Right lobe of liver (tissue), 6 donors: ENCODE data around the gene USP30. TPM values are rescaled to one million over a fixed set of nuclear protein-coding genes. Genes with fewer than 3 reads are reported as not detected.

Source experiments
- ATAC-seq, 4 donors: fragments of 200-7000 bp; cut with Tn5 transposase; one replicate each; pipeline ENCODE4 v1.9.1; 2020; ENCODE audit warnings: mild to moderate bottlenecking in 4 of 4, moderate library complexity in 4 of 4
- DNase-seq, 3 donors: peaks; one replicate each; pipeline ENCODE4 v3.0.0-alpha.2; 2020
- H3K27ac ChIP-seq, 3 donors: fragments of 200-600 bp; one replicate each; pipeline ENCODE4 v1.8.0; 2022
- H3K27me3 ChIP-seq, 2 donors: fragments of 200-600 bp; one replicate each; pipeline ENCODE4 v1.8.0; 2022
- H3K36me3 ChIP-seq, 4 donors: fragments of 200-600 bp; sonication (generic) in 1 of 4; one replicate each; pipeline versions ENCODE4 v1.5.1 to v1.8.0; 2017 to 2022; ENCODE audit warnings: control low read depth in 1 of 4
- H3K4me1 ChIP-seq, 4 donors: fragments of 200-600 bp; sonication (generic) in 1 of 4; one replicate each; pipeline versions ENCODE4 v1.5.1 to v1.8.0; 2017 to 2022; ENCODE audit warnings: control low read depth in 1 of 4
- H3K4me3 ChIP-seq, 3 donors: fragments of 200-600 bp; one replicate each; pipeline ENCODE4 v1.8.0; 2022
- H3K9me3 ChIP-seq, 4 donors: fragments of 200-600 bp; sonication (generic) in 1 of 4; one replicate each; pipeline versions ENCODE4 v1.5.1 to v1.8.0; 2017 to 2022; ENCODE audit warnings: control low read depth in 1 of 4
- POLR2A ChIP-seq: fragments of 450-650 bp; IDR thresholded peaks from one replicate; pipeline ENCODE4 v1.6.1; 2017; ENCODE audit warnings: antibody characterized with exemption, mild to moderate bottlenecking
- WGBS: methylation state at CpG from one replicate; pipeline ENCODE4 v1.1.6; 2018; ENCODE audit warnings: low coverage, low lambda C conversion rate; ENCODE audit not compliant: insufficient coverage; ENCODE audit errors: missing lambda C conversion rate; 5-methylcytosine and 5-hydroxymethylcytosine counted together
- intact Hi-C, 2 donors: fragments of 100-400 bp; cut with DNase I; formaldehyde crosslinking; loops; one replicate each; pipeline versions ENCODE4 v1.11.2 to v1.14.1; 2022
- long read RNA-seq: library from polyadenylated mRNA; unstranded; transcript quantifications from one replicate; pipeline ENCODE4 v2.0.0, GENCODE V29; 2019
- total RNA-seq, 6 experiments: library from RNA; depleted of rRNA in 2 of 6; stranded (reverse); fragments of >200 nt in 2 of 6; fragmentation: NEBNext Ultra II Directional in 3 of 6; extraction: Animal tissue kit (Norgen Biotek cat#: 25700) in 3 of 6; gene quantifications; one replicate each; pipeline versions ENCODE4 v1.1.0 to v1.2.4, GENCODE V29; 2016 to 2023
- TF ChIP-seq, protein P1 (sequence below), 4 donors: fragments of 200-600 bp in 3 of 4; fragments of 450-650 bp in 1 of 4; IDR thresholded peaks; one replicate each; pipeline versions ENCODE4 v1.5.1 to v1.8.0; 2016 to 2022; ENCODE audit warnings: antibody characterized with exemption in 4 of 4, mild to moderate bottlenecking in 2 of 4
- donor health status: DM: no; HTN: yes; CAD: no.
- donor health status: DM: no; HTN: no; CAD: no.
- donor health status: DM: no; HTN: no; CAD: no.
- donor health status: DM: no; HTN: yes; CAD: no.
- donor health status: DM: no; HTN: yes; CAD: no.

Gene USP30, protein sequence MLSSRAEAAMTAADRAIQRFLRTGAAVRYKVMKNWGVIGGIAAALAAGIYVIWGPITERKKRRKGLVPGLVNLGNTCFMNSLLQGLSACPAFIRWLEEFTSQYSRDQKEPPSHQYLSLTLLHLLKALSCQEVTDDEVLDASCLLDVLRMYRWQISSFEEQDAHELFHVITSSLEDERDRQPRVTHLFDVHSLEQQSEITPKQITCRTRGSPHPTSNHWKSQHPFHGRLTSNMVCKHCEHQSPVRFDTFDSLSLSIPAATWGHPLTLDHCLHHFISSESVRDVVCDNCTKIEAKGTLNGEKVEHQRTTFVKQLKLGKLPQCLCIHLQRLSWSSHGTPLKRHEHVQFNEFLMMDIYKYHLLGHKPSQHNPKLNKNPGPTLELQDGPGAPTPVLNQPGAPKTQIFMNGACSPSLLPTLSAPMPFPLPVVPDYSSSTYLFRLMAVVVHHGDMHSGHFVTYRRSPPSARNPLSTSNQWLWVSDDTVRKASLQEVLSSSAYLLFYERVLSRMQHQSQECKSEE
- 10 to 100 TPM in 3 of 6 experiments, 1 to 10 TPM in 3; 6.4 to 17.6 (median 11.0) TPM for total RNA-seq
- long read RNA-seq, partial matches to known transcripts = 0 of 3 reads
- long read RNA-seq, other reads (novel, unspliced or antisense) = 1 of 3 reads

DNA sequence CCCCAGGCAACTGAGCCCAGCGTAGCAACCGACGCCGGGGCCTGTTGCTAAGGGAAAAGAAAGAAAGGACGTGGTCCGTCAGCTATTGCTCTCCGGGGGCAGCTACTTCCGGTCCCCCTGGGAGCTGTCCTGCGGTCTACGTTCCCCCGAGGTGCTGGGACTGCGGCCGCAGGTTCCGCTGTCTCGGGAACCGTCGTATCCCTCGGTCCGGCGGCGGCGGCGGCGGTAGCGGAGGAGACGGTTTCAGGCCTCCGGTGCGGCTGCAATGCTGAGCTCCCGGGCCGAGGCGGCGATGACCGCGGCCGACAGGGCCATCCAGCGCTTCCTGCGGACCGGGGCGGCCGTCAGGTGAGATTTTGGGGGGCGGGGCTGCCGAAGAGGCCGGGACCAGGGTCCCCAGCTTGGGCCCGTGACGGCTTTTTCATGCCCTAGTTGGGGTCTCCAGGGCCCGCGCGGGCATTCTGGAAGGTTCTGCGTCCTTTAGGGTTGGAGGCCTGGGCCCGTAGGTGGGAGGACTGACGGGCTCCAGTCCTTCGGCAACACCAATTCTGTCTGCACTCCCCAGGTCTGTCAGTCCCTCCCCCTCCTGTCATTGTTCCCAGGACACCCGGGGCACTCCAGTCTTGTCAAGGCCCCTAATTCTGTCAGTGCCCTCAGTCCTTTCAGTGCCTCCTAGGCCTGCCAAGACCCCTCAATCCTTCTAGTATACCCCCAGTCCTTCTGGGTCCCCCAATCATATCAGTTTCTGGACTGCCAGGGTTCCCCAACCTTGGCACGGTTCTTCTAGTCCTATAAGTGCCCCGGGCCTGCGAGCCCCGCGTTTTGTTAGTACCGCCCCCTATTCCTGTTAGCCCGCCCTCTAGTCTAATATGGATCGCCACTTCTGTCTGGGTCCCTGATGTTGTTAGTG, at the start of gene USP30:
Gene USP30 (plus strand): TSS at position 163 of the 910 bp plus-strand sequence. CDS start 103 bp downstream, at position 266.
- TF ChIP-seq, protein P1, sequence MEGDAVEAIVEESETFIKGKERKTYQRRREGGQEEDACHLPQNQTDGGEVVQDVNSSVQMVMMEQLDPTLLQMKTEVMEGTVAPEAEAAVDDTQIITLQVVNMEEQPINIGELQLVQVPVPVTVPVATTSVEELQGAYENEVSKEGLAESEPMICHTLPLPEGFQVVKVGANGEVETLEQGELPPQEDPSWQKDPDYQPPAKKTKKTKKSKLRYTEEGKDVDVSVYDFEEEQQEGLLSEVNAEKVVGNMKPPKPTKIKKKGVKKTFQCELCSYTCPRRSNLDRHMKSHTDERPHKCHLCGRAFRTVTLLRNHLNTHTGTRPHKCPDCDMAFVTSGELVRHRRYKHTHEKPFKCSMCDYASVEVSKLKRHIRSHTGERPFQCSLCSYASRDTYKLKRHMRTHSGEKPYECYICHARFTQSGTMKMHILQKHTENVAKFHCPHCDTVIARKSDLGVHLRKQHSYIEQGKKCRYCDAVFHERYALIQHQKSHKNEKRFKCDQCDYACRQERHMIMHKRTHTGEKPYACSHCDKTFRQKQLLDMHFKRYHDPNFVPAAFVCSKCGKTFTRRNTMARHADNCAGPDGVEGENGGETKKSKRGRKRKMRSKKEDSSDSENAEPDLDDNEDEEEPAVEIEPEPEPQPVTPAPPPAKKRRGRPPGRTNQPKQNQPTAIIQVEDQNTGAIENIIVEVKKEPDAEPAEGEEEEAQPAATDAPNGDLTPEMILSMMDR (IDR thresholded peaks at IDR 0.05) = no peak
- TF ChIP-seq POLR2A = peak; percentile 44
- intact Hi-C loops = loop anchor here in 1 of 2 donors (5.0 kb wide), 1 partner anchor 40 kb away; the partner anchor contains the start of gene ALKBH2
- peak; percentile 83 to 85 (median 85) for DNase-seq
- peak within 1 kb of the TSS; percentile 75 to 97 (median 96) for H3K4me3 ChIP-seq
- H3K36me3 ChIP-seq = peaks cover 0 to under 1% (median 0%) of the 10 kb centered on the region in 4 donors
- H3K4me1 ChIP-seq = peaks cover 0 to 34% (median 12%) of the 10 kb centered on the region in 4 donors
- peak within 1 kb of the TSS; percentile 92 to 96 (median 94) for H3K27ac ChIP-seq
- H3K27me3 ChIP-seq = no peaks in the 10 kb centered on the region
- H3K9me3 ChIP-seq = no peaks in the 10 kb centered on the region
- ATAC-seq = peak; percentile 86 to 92 (median 89)
- WGBS = under 1% methylated on average over 28 of the region's 61 CpGs

DNA sequence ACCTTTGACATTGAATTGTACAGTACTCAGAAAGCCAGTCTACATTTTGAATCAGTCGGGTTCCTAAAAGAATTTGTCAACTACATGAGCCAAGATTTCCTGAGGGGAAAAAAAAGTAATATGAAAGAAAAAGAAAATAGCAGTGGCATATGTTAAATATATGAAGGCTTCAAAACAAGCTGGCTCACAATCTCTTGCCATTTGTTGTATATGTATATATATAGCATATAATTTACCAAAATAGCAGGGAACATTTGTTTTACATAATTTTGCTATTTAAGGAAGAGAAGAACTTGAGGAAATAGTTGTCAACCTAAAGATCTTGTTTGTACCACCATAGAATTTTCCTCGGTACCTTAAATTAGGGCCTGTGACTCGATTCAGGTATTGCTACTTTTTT, 48.4 kb upstream of the USP30 start:
- H3K9me3 ChIP-seq = no peaks in the 10 kb centered on the region
- WGBS = 53% methylated on average over 3 of the region's 3 CpGs

DNA sequence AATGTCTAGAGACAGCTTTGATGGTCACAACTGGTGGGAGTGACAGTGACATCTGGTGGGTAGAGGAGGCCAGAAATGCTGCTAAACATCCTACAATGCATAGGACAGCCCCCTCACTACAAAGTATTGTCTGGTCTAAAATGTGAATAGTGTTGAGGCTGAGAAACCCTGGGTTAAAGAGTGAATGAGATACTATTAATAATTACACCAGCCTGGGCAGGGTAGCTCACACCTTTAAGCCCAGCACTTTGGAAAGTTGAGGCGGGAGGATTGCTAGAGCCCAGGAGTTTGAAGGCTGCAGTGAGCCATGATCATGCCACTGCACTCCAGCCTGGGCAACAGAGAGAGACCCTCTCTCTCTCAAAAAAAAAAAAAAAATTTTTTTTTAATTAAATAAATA, 42.6 kb upstream of the USP30 start:
- ATAC-seq = no peak
- WGBS = no CpG with 5 or more reads among the region's 1 CpG

More for the DNA sequence above, 48.4 kb upstream of the USP30 start:
- no peak for TF ChIP-seq POLR2A
- TF ChIP-seq, protein P1 (IDR thresholded peaks at IDR 0.05) = no peak
- H3K27ac ChIP-seq = no peak overlapping the region
- H3K4me1 ChIP-seq = no peaks in the 10 kb centered on the region
- H3K4me3 ChIP-seq = no peak overlapping the region
- intact Hi-C loops = no loop called here
- DNase-seq (no peak), ATAC-seq (no peak)
- no peaks in the 10 kb centered on the region for H3K36me3 ChIP-seq
- H3K27me3 ChIP-seq = no peaks in the 10 kb centered on the region

DNA sequence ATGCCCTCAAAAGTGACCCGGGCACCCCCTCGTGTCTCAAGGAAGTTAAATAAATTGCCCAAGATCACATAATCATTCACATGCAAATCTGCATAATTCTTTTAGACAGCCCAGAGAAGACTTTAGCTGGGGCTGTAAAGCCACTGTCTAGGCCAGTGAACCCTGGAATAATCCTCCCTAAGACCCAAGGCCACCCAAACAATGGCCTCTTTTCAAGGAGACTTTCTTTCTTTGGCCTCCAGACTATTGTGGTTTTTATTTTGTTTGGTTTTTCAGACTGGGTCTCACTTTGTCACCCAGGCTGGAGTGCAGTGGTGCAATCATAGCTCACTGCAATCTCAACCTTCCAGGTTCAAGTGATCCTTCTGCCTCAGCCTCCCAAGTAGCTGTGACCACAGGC, 42.1 kb upstream of the USP30 start:
- Histone ChIP-seq H3K4me1 (no peaks in the 10 kb centered on the region), H3K27me3 (no peaks in the 10 kb centered on the region), H3K27ac (no peak overlapping the region), H3K9me3 (no peaks in the 10 kb centered on the region), H3K4me3 (no peak overlapping the region), H3K36me3 (no peaks in the 10 kb centered on the region)
- ATAC-seq = no peak
- WGBS = 56% methylated on average over 2 of the region's 2 CpGs
- intact Hi-C loops = no loop called here
- no peak for TF ChIP-seq POLR2A
- TF ChIP-seq, protein P1 (IDR thresholded peaks at IDR 0.05) = no peak
- DNase-seq = no peak

More for the DNA sequence above, 42.6 kb upstream of the USP30 start:
- Histone ChIP-seq H3K4me3 (no peak overlapping the region), H3K9me3 (no peaks in the 10 kb centered on the region), H3K27ac (no peak overlapping the region), H3K4me1 (no peaks in the 10 kb centered on the region), H3K27me3 (no peaks in the 10 kb centered on the region), H3K36me3 (no peaks in the 10 kb centered on the region)
- TF ChIP-seq, protein P1 (IDR thresholded peaks at IDR 0.05) = no peak
- no peak for TF ChIP-seq POLR2A
- no peak for DNase-seq
- intact Hi-C loops = no loop called here
